ENCODE measurements around the gene CIZ1. TPM values are rescaled to one million over a fixed set of nuclear protein-coding genes. Genes with fewer than 3 reads are reported as not detected.

Gene CIZ1
- polyA plus RNA-seq, 2 of the 4 experiments (the other 2 are of a cell fraction), result 39.2 to 92.5 TPM

GRCh38 chr9:128180001-128180400 lies 11.4 kb downstream of the CIZ1 start:
- 96% methylated on average over 8 of the region's 8 CpGs for WGBS (ENCODE audit: missing lambda C conversion rate)
- H3K27ac ChIP-seq, result no peak overlapping the region
- no peak for DNase-seq (ENCODE audit: low read depth in 1 of 2, low spot score in 1 of 2)
- ChIA-PET POLR2A (no interaction called here), CTCF (interaction anchor here (0.8 to 9.6 kb wide), 4 partner anchors 10 to 16 kb away, joined by 3 to 41 read pairs (median 22); partner anchors contain the start of gene CIZ1)
- no peaks in the 10 kb centered on the region for H3K4me1 ChIP-seq
- no peak overlapping the region for H3K4me3 ChIP-seq
- H3K9me3 ChIP-seq, result peaks cover 8% of the 10 kb centered on the region; the same call in 2 of the 3 replicates
- no peak for ATAC-seq
- no peak for FAIRE-seq
- H3K4me2 ChIP-seq, result no peak overlapping the region
- TF ChIP-seq BCL3 (IDR thresholded peaks at IDR 0.05) (no peak), FOSB (CRISPR knock-in tag; IDR thresholded peaks at IDR 0.05) (no peak), CBX2 (IDR thresholded peaks at IDR 0.05; ENCODE audit: borderline replicate concordance, low read depth) (no peak), MAFK (IDR thresholded peaks at IDR 0.05; ENCODE audit: partially characterized antibody) (no peak), ZFP36 (IDR thresholded peaks at IDR 0.05; ENCODE audit: borderline replicate concordance, partially characterized antibody) (no peak), HES2 (IDR thresholded peaks at IDR 0.05) (no peak), CBX8 (IDR thresholded peaks at IDR 0.05) (no peak)

GRCh38 chr9:128178806-128179431 lies 12.5 kb downstream of the CIZ1 start:
- ChIA-PET CTCF (interaction anchor here (1.0 to 9.6 kb wide), 3 partner anchors 9 to 14 kb away, joined by 3 to 41 read pairs (median 41); partner anchors contain the start of gene CIZ1), POLR2A (no interaction called here)
- Histone ChIP-seq H3K4me1 (no peaks in the 10 kb centered on the region), H3K4me2 (no peak overlapping the region), H3K4me3 (no peak overlapping the region), H3K9me3 (peaks cover 8% of the 10 kb centered on the region; the same call in 2 of the 3 replicates), H3K27ac (no peak overlapping the region)
- 90% methylated on average over 9 of the region's 11 CpGs for WGBS (ENCODE audit: missing lambda C conversion rate)
- peak; percentile 53 for TF ChIP-seq ZFP36 (IDR thresholded peaks at IDR 0.05; ENCODE audit: borderline replicate concordance, partially characterized antibody)
- TF ChIP-seq CEBPB (IDR thresholded peaks at IDR 0.05), result no peak
- FAIRE-seq (no peak), ATAC-seq (no peak), DNase-seq (ENCODE audit: low read depth in 1 of 2, low spot score in 1 of 2) (no peak)

GRCh38 chr9:128175726-128176125 lies 15.6 kb downstream of the CIZ1 start:
- peaks cover 8% of the 10 kb centered on the region; the same call in 2 of the 3 replicates for H3K9me3 ChIP-seq
- H3K27ac ChIP-seq, result no peak overlapping the region
- FAIRE-seq (no peak), DNase-seq (ENCODE audit: low read depth in 1 of 2, low spot score in 1 of 2) (no peak), ATAC-seq (no peak)
- H3K4me3 ChIP-seq, result no peak overlapping the region
- TF ChIP-seq RCOR1 (IDR thresholded peaks at IDR 0.05; ENCODE audit: low read depth, low read length) (no peak), FOSL2 (IDR thresholded peaks at IDR 0.05) (no peak), FOSL2 (CRISPR knock-in tag; IDR thresholded peaks at IDR 0.05) (no peak), HDAC2 (IDR thresholded peaks at IDR 0.05) (no peak), EHMT2 (IDR thresholded peaks at IDR 0.05; ENCODE audit: low read depth) (no peak)
- H3K4me2 ChIP-seq, result no peak overlapping the region
- CTCF ChIA-PET, result interaction anchor here (1.1 to 9.6 kb wide), 6 partner anchors 8 to 58 kb away, joined by 3 to 41 read pairs (median 8); partner anchors contain the start of gene CIZ1
- POLR2A ChIA-PET, result no interaction called here
- H3K4me1 ChIP-seq, result no peaks in the 10 kb centered on the region
- WGBS (ENCODE audit: missing lambda C conversion rate), result 95% methylated on average over 2 of the region's 2 CpGs

- CTCF ChIA-PET, result interaction anchor here (1.1 to 9.6 kb wide), 8 partner anchors 9 to 58 kb away, joined by 3 to 41 read pairs (median 6); partner anchors contain the start of gene CIZ1
- FAIRE-seq (no peak), ATAC-seq (no peak), DNase-seq (ENCODE audit: low read depth in 1 of 2, low spot score in 1 of 2) (no peak)
- Histone ChIP-seq H3K4me2 (no peak overlapping the region), H3K27ac (no peak overlapping the region), H3K4me3 (no peak overlapping the region), H3K4me1 (no peaks in the 10 kb centered on the region), H3K9me3 (peaks cover 8% of the 10 kb centered on the region; the same call in 2 of the 3 replicates)
- WGBS (ENCODE audit: missing lambda C conversion rate), result 67% methylated on average over 8 of the region's 8 CpGs
- POLR2A ChIA-PET, result no interaction called here
- TF ChIP-seq FOSL2 (IDR thresholded peaks at IDR 0.05) (no peak), FOSL2 (CRISPR knock-in tag; IDR thresholded peaks at IDR 0.05) (peak; percentile 64), ZNF302 (CRISPR knock-in tag; IDR thresholded peaks at IDR 0.05) (no peak)
Measured at GRCh38 chr9:128175102-128175563, 16.2 kb downstream of the CIZ1 start.

- no peak overlapping the region for H3K4me3 ChIP-seq
- 92% methylated on average over 4 of the region's 4 CpGs for WGBS (ENCODE audit: missing lambda C conversion rate)
- ATAC-seq (no peak), DNase-seq (ENCODE audit: low read depth in 1 of 2, low spot score in 1 of 2) (no peak), FAIRE-seq (no peak)
- CTCF ChIA-PET, result interaction anchor here (0.5 to 9.6 kb wide), 6 partner anchors 10 to 57 kb away, joined by 3 to 41 read pairs (median 6); partner anchors contain the start of gene CIZ1
- H3K9me3 ChIP-seq, result peaks cover 3% of the 10 kb centered on the region; the same call in 2 of the 3 replicates
- H3K4me1 ChIP-seq, result no peaks in the 10 kb centered on the region
- H3K4me2 ChIP-seq, result no peak overlapping the region
- no peak overlapping the region for H3K27ac ChIP-seq
- POLR2A ChIA-PET, result interaction anchor here (1.2 kb wide), 1 partner anchor 14 kb away, joined by 3 read pairs; the partner anchor contains the start of gene BBLN
- TF ChIP-seq CTCF (IDR thresholded peaks at IDR 0.05), result no peak
- TF ChIP-seq CBX2 (IDR thresholded peaks at IDR 0.05; ENCODE audit: borderline replicate concordance, low read depth), result no peak
- no peak for TF ChIP-seq MAX (IDR thresholded peaks at IDR 0.05)
- TF ChIP-seq RCOR1 (IDR thresholded peaks at IDR 0.05; ENCODE audit: low read depth, low read length), result no peak
- TF ChIP-seq TP53 (CRISPR knock-in tag; IDR thresholded peaks at IDR 0.05), result no peak
- no peak for TF ChIP-seq EHF (CRISPR knock-in tag; IDR thresholded peaks at IDR 0.05)
- TF ChIP-seq MAZ (IDR thresholded peaks at IDR 0.05; ENCODE audit: borderline replicate concordance, low read depth, low read length), result no peak
- no peak for TF ChIP-seq HOXB13 (CRISPR knock-in tag; IDR thresholded peaks at IDR 0.05; ENCODE audit: low read depth)
- TF ChIP-seq EHMT2 (IDR thresholded peaks at IDR 0.05; ENCODE audit: low read depth), result no peak
Measured at GRCh38 chr9:128174062-128174461, 17.3 kb downstream of the CIZ1 start.
